IPS DF 6.9 (cell line): ENCODE results near the gene EPB41L5.
A peak's percentile ranks its signal among the peaks of the same experiment; 100 is the strongest.

ENCODE experiments used
- DNase-seq: peaks from one replicate; pipeline ENCODE4 v3.0.0-alpha.2; 2013; ENCODE audit warnings: low read depth, low spot score
- H3K27ac ChIP-seq: one replicate; pipeline ENCODE4 v1.5.1; 2013; ENCODE audit warnings: low read length, control low read depth
- H3K27me3 ChIP-seq: 2 replicates; pipeline ENCODE4 v1.6.1; 2013; ENCODE audit warnings: mild to moderate bottlenecking, low read length; ENCODE audit not compliant: control insufficient read depth, insufficient read depth
- H3K36me3 ChIP-seq: 2 replicates; pipeline ENCODE4 v1.6.1; 2013; ENCODE audit warnings: low read length; ENCODE audit not compliant: control insufficient read depth, insufficient read depth
- H3K4me1 ChIP-seq: 2 replicates; pipeline ENCODE4 v1.6.1; 2013; ENCODE audit warnings: low read length; ENCODE audit not compliant: control insufficient read depth, insufficient read depth
- H3K4me3 ChIP-seq: 2 replicates; pipeline ENCODE4 v1.5.1; 2013; ENCODE audit warnings: mild to moderate bottlenecking, low read length
- H3K9me3 ChIP-seq: 2 replicates; pipeline ENCODE4 v1.6.1; 2013; ENCODE audit warnings: low read length, inconsistent platforms; ENCODE audit not compliant: control insufficient read depth, insufficient read depth
- WGBS: extraction: QIAGEN DNeasy Blood & Tissue Kit; methylation state at CpG from one replicate; pipeline ENCODE4 v1.1.7; 2013; ENCODE audit warnings: mixed read lengths, missing lambda C conversion rate; ENCODE audit not compliant: insufficient read length, insufficient coverage; 5-methylcytosine and 5-hydroxymethylcytosine counted together

The EPB41L5 gene

DNA sequence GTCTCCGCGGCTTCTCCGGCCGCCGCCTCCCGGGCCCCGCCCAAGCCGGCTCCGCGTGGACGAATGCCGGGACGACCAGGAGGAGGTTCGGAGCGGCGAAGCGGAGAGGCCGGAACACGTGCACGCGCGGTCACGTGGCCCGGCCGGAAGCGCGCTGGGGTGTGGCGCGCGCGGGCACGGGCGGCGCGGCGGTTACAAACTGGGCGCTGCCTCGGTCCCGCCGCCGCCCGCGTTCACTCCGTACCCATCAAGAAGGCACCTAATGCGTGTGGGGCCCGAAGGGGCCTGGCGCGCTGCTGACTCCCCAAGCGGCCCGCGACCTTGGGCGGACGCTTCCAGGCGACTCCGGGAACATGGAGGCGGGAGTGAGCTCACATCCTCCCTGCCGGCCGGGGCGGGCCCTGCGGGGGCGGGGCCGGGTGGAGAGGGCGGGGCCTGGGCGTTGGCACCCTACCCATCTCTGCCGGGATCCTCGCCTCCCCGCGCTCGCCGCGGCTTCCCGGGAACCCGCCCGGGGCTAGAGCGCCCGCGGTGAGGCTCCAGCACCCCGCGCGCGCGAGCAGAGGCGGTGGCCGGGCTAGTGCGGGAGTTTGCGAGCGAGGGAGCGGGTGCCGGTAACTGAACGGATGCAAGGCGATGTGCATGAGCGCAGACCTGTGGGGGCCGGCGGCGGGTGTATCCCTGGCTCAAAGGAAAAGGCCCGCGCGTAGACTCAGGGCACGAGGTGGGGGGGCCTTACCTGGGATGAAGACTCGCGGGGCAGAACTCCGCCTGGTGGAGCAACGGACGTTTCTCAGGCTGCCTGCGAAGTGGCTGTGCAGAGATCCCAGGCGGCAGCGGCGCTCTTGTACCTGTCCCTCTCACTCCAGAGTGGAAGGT, 210.4 kb downstream of the EPB41L5 start, which contains the start of gene TMEM185B:
Gene TMEM185B, minus strand, starts transcription at position 367 of the 879 bp plus-strand sequence. CDS start 424 bp downstream, outside the sequence.
- H3K27ac ChIP-seq, result no peak within 1 kb of the TSS
- DNase-seq, result no peak
- 0 out of 2 replicates have a peak, but pooled peaks cover 2% of the 10 kb centered on the region for H3K9me3 ChIP-seq
- H3K4me3 ChIP-seq, result peak within 1 kb of the TSS; percentile 70; the same call in 1 of the 2 replicates
- no peaks in the 10 kb centered on the region; the same call in 1 of the 2 replicates for H3K36me3 ChIP-seq
- whole genome bisulfite sequencing, result no CpG with 5 or more reads among the region's 108 CpGs
- H3K27me3 ChIP-seq, result peaks cover 8% of the 10 kb centered on the region; the same call in 1 of the 2 replicates
- no peaks in the 10 kb centered on the region for H3K4me1 ChIP-seq

DNA sequence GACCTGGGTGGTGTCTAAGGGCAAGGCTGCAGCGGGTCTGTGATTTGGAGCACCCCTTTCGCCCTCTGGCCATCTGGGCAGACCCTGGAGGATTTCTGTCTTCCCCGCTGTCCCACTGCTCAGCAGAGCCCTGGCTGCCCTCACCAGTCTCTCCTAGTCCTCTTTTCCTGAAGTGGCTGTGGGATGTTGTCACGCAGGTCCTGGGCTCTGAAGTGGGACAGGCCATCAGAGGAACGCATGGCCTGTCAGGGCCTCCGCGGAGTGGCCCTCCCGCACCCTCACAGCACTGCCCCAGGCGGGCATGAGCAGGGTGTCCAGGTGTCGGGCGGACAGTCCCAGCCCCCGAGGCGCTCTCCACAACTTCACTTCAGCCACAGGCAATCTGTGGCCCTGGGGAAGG, 211.4 kb downstream of the EPB41L5 start:
- Histone ChIP-seq H3K9me3 (0 out of 2 replicates have a peak, but pooled peaks cover 2% of the 10 kb centered on the region), H3K36me3 (no peaks in the 10 kb centered on the region; the same call in 1 of the 2 replicates), H3K4me3 (no peak overlapping the region), H3K4me1 (no peaks in the 10 kb centered on the region), H3K27ac (no peak overlapping the region), H3K27me3 (peaks cover 8% of the 10 kb centered on the region; the same call in 1 of the 2 replicates)
- DNase-seq, result no peak
- no CpG with 5 or more reads among the region's 13 CpGs for WGBS

- Histone ChIP-seq H3K9me3 (0 out of 2 replicates have a peak, but pooled peaks cover 2% of the 10 kb centered on the region), H3K4me1 (no peaks in the 10 kb centered on the region), H3K4me3 (no peak overlapping the region), H3K36me3 (no peaks in the 10 kb centered on the region; the same call in 1 of the 2 replicates), H3K27me3 (peaks cover 8% of the 10 kb centered on the region; the same call in 1 of the 2 replicates), H3K27ac (no peak overlapping the region)
- no peak for DNase-seq
- WGBS, result no CpG with 5 or more reads among the region's 9 CpGs
These were observed 212.1 kb downstream of the EPB41L5 start for GRCh38 chr2:120224735-120225548.

DNA sequence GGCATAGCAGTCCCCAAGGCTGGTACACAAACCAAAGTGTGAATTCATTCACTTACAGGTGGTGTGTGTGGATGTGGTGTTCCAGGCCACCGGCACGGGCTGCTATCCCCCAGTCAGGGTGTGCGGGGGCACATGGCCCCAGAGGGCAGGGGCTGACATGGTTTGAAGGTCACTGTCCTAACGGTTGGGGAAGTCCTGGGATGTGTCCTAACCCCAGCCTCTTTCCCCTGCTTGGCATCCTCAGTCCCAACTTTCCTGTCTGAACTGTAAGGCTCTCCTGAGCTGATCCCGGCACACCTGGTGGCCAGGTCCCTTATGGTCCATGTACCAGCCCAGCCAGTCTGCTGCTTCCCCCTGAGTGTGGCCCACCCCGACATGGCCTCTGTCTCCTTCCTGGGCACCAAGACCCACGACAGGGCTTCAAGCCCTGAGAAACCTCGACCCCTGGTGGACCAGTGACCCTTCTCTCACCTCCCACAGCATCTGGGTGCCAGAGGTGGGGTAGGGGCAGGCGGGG, 212.7 kb downstream of the EPB41L5 start:
- Histone ChIP-seq H3K4me1 (no peaks in the 10 kb centered on the region), H3K36me3 (no peaks in the 10 kb centered on the region; the same call in 1 of the 2 replicates), H3K27me3 (peaks cover 8% of the 10 kb centered on the region; the same call in 1 of the 2 replicates), H3K4me3 (no peak overlapping the region), H3K9me3 (0 out of 2 replicates have a peak, but pooled peaks cover 2% of the 10 kb centered on the region), H3K27ac (no peak overlapping the region)
- WGBS, result no CpG with 5 or more reads among the region's 9 CpGs
- DNase-seq, result no peak

- Histone ChIP-seq H3K9me3 (0 out of 2 replicates have a peak, but pooled peaks cover 2% of the 10 kb centered on the region), H3K36me3 (no peaks in the 10 kb centered on the region; the same call in 1 of the 2 replicates), H3K27ac (no peak overlapping the region), H3K4me3 (no peak overlapping the region), H3K27me3 (peaks cover 8% of the 10 kb centered on the region; the same call in 1 of the 2 replicates), H3K4me1 (no peaks in the 10 kb centered on the region)
- DNase-seq, result no peak
- WGBS, result no CpG with 5 or more reads among the region's 9 CpGs
These were observed 213.4 kb downstream of the EPB41L5 start for GRCh38 chr2:120226316-120226715.

DNA sequence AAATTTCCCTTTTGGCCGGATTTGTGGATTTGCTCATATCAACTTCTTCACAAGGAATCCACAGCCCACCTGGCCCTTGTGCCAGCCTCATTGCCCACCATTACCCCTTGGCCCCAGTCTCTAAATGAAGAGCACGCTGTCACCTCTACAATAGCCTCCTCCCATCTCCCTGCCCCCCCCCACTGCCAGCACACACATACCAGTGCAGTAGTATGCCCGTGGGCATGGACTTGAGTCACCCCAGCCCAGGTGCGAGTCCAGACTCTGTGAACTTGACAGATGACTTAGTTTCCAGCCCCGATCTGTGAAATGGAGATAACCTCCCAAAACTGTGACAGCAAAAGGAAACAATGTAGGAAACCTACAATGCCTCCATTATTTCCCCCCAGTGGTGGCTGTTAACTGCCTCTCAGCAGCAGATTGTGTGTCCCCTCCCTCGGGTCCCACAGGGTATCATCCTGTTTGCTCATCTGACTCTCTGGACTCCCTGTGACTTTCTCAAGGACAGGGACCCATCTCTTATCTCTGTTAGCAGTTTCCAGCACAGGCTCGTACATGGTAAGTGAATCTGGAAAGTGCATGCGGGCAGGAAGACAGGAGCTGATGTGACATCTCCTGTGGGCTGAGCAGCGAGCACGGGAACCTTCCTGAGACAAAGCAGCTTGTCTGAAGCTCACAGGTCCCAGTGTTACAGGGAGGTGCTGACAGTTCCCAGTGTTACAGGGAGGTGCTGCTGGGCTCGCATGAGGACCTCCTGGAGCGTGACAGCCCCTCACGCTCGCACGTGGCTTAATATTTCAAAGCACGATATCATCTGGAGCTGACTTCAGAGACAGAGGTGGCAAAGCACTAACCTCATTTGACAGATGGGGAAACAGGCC, 214.5 kb downstream of the EPB41L5 start:
- WGBS, result no CpG with 5 or more reads among the region's 16 CpGs

DNA sequence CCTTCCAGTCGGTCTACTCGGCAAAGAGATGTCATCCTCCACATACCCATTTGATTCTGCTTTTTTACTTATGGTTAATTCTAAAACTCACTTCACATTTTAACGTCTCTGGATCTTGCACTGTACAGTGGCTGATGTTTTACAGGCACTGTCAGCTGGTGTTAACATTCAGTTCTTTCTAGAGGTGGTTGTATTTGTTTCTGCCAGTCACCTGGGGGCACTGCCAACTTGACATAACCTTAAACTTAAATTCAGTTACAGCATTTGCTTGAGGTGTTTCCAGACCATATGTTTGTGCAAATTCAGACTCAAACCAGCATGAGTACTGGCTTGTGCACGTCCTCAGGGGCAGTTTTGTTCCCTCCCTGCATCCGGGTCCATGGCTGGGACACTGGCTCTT, 215.6 kb downstream of the EPB41L5 start:
- H3K9me3 ChIP-seq, result no peaks in the 10 kb centered on the region
- no peaks in the 10 kb centered on the region for H3K36me3 ChIP-seq
- H3K27me3 ChIP-seq, result peaks cover 3% of the 10 kb centered on the region; the same call in 1 of the 2 replicates
- no peak overlapping the region for H3K27ac ChIP-seq
- DNase-seq, result no peak
- H3K4me3 ChIP-seq, result no peak overlapping the region
- H3K4me1 ChIP-seq, result no peaks in the 10 kb centered on the region
- WGBS, result no CpG with 5 or more reads among the region's 5 CpGs

More for the DNA sequence above, 214.5 kb downstream of the EPB41L5 start:
- H3K4me3 ChIP-seq, result no peak overlapping the region
- no peaks in the 10 kb centered on the region; the same call in 1 of the 2 replicates for H3K36me3 ChIP-seq
- DNase-seq, result no peak
- peaks cover 5% of the 10 kb centered on the region; the same call in 1 of the 2 replicates for H3K27me3 ChIP-seq
- no peak overlapping the region for H3K27ac ChIP-seq
- H3K9me3 ChIP-seq, result 0 out of 2 replicates have a peak, but pooled peaks cover 2% of the 10 kb centered on the region
- H3K4me1 ChIP-seq, result no peaks in the 10 kb centered on the region
